Nephron (organoid): ENCODE measurements around the gene FAM177B.

ENCODE experiments used
- H3K27ac Mint-ChIP-seq, 3 experiments: 2 replicates each; pipeline ENCODE4 v1.8.0; 2020; ENCODE audit warnings: mixed read lengths in 3 of 3, mild to moderate bottlenecking in 2 of 3, moderate library complexity in 1 of 3
- H3K27me3 Mint-ChIP-seq: 2 replicates; pipeline ENCODE4 v1.8.0; 2021; ENCODE audit warnings: low read depth, mild to moderate bottlenecking, moderate library complexity, mixed read lengths
- H3K36me3 Mint-ChIP-seq: 2 replicates; pipeline ENCODE4 v1.8.0; 2020; ENCODE audit warnings: low read depth, mixed read lengths
- H3K4me1 Mint-ChIP-seq: 2 replicates; pipeline ENCODE4 v1.8.0; 2020; ENCODE audit warnings: mixed read lengths
- H3K4me3 Mint-ChIP-seq, 3 experiments: 2 replicates each; pipeline ENCODE4 v1.8.0; 2020; ENCODE audit warnings: mild to moderate bottlenecking in 3 of 3, mixed read lengths in 3 of 3, moderate library complexity in 2 of 3
- H3K9me3 Mint-ChIP-seq: 2 replicates; pipeline ENCODE4 v1.8.0; 2020; ENCODE audit warnings: mixed read lengths
- TF ChIP-seq, protein P1 (sequence below), 3 experiments: fragments of 200-600 bp; sonication (generic); IDR thresholded peaks; one replicate each; pipeline ENCODE4 v1.5.0; 2021; ENCODE audit warnings: antibody characterized with exemption in 3 of 3; ENCODE audit not compliant: unreplicated experiment in 3 of 3

The FAM177B gene

GRCh38 chr1:222712253-222713090 lies 24.5 kb upstream of the FAM177B start, which contains the start of the genes AIDA and BROX:
Gene AIDA, minus strand, starts transcription at chr1:222712491. Its CDS starts 174 bp downstream, at chr1:222712317.
Gene BROX, plus strand, starts transcription at chr1:222712564. Its CDS starts 3,136 bp downstream, at chr1:222715700.
- peak within 1 kb of the TSS; percentile 96 to 97 (median 97) for H3K4me3 Mint-ChIP-seq
- H3K9me3 Mint-ChIP-seq: no peaks in the 10 kb centered on the region
- TF ChIP-seq, protein P1, sequence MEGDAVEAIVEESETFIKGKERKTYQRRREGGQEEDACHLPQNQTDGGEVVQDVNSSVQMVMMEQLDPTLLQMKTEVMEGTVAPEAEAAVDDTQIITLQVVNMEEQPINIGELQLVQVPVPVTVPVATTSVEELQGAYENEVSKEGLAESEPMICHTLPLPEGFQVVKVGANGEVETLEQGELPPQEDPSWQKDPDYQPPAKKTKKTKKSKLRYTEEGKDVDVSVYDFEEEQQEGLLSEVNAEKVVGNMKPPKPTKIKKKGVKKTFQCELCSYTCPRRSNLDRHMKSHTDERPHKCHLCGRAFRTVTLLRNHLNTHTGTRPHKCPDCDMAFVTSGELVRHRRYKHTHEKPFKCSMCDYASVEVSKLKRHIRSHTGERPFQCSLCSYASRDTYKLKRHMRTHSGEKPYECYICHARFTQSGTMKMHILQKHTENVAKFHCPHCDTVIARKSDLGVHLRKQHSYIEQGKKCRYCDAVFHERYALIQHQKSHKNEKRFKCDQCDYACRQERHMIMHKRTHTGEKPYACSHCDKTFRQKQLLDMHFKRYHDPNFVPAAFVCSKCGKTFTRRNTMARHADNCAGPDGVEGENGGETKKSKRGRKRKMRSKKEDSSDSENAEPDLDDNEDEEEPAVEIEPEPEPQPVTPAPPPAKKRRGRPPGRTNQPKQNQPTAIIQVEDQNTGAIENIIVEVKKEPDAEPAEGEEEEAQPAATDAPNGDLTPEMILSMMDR (IDR thresholded peaks at IDR 0.05; ENCODE audit: unreplicated experiment in 3 of 3): no peak
- peaks cover 25% of the 10 kb centered on the region for H3K4me1 Mint-ChIP-seq
- peaks cover 18% of the 10 kb centered on the region for H3K36me3 Mint-ChIP-seq
- H3K27ac Mint-ChIP-seq: peak within 1 kb of the TSS; percentile 99 to 100 (median 99)
- no peaks in the 10 kb centered on the region for H3K27me3 Mint-ChIP-seq

DNA sequence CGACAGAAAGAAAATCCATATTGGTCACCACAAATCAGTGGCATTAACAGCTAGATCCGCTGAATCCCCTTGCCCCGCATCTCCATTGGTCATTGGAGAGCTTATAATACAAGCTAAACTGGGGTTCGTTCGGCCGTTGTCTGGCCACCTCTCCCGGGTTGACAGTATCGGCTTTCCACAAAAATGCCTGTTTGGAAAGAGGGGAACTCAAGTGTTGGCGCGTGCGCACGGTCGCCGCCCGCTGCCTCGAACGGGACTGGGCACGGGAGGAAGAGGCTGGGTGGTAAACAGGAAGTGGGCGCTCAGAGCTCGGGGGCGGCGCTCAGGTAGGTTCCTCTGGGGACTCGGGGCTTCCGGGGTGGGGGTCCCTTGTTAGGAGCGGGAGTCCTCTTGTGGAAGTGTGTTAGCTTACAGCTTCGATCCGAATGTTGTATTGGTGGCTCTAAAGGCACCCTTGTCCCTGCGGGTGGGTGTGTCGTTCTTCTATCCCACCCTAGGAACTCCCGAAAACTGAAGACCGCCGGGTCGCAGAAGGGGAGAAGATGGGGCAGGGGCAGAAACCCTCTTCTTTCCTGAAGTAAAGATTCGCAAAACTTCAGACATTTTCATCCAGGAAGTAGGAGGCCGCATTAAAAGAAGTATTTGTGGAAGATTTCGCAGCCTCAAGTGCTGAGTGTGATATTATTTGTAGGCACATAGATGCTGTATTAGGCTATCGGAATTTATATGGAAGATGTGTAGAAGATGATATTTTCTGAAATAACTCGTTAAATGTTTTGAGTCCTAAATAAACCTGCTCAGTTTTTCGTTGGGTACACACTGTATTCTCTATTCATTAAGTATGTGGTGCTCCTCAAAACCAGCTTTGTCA lies 23.7 kb upstream of the FAM177B start:
- Mint-ChIP-seq H3K9me3 (no peaks in the 10 kb centered on the region), H3K4me1 (peaks cover 25% of the 10 kb centered on the region), H3K4me3 (peak overlapping the region; percentile 96 to 97 (median 97)), H3K27me3 (no peaks in the 10 kb centered on the region), H3K27ac (peak overlapping the region; percentile 99 to 100 (median 99)), H3K36me3 (peaks cover 19% of the 10 kb centered on the region)
- TF ChIP-seq, protein P1 (IDR thresholded peaks at IDR 0.05; ENCODE audit: unreplicated experiment in 3 of 3): no peak

DNA sequence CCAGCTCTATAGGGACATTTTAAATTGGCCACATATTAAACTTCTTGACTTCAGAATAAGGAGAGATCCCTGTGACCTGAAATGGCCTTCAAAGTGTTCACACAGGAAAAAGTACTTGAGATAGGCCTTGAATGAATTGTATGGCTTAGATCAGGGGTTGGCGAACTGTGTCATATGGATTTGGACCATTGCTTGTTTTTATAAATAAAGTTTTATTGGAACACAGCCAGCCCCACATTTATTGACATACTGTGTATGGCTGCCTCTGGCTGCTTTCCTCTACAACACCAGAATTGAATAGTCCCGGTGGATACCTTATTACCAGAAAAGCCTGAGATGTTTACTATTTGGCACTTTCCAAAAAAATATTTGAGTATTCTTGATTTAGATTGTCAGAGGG lies 20.6 kb upstream of the FAM177B start:
- Mint-ChIP-seq H3K27me3 (no peaks in the 10 kb centered on the region), H3K27ac (no peak overlapping the region), H3K9me3 (no peaks in the 10 kb centered on the region), H3K4me3 (no peak overlapping the region), H3K4me1 (peaks cover 7% of the 10 kb centered on the region), H3K36me3 (peaks cover 26% of the 10 kb centered on the region)
- TF ChIP-seq, protein P1 (IDR thresholded peaks at IDR 0.05; ENCODE audit: unreplicated experiment in 3 of 3): no peak

- Mint-ChIP-seq H3K27me3 (no peaks in the 10 kb centered on the region), H3K4me1 (no peaks in the 10 kb centered on the region), H3K4me3 (no peak overlapping the region), H3K36me3 (peaks cover 67% of the 10 kb centered on the region), H3K27ac (no peak overlapping the region), H3K9me3 (no peaks in the 10 kb centered on the region)
- TF ChIP-seq, protein P1 (IDR thresholded peaks at IDR 0.05; ENCODE audit: unreplicated experiment in 3 of 3): no peak
Measured at GRCh38 chr1:222728746-222729145, 8.3 kb upstream of the FAM177B start.

- Mint-ChIP-seq H3K27ac (no peak overlapping the region), H3K27me3 (no peaks in the 10 kb centered on the region), H3K9me3 (no peaks in the 10 kb centered on the region), H3K4me1 (no peaks in the 10 kb centered on the region), H3K4me3 (no peak overlapping the region), H3K36me3 (peaks cover 57% of the 10 kb centered on the region)
- TF ChIP-seq, protein P1 (IDR thresholded peaks at IDR 0.05; ENCODE audit: unreplicated experiment in 3 of 3): no peak
Measured at GRCh38 chr1:222730866-222731265, 6.1 kb upstream of the FAM177B start.
